ENCODE results near the gene GPR141.
A peak's percentile ranks its signal among the peaks of the same experiment; 100 is the strongest.

GPR141 gene, protein sequence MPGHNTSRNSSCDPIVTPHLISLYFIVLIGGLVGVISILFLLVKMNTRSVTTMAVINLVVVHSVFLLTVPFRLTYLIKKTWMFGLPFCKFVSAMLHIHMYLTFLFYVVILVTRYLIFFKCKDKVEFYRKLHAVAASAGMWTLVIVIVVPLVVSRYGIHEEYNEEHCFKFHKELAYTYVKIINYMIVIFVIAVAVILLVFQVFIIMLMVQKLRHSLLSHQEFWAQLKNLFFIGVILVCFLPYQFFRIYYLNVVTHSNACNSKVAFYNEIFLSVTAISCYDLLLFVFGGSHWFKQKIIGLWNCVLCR

DNA sequence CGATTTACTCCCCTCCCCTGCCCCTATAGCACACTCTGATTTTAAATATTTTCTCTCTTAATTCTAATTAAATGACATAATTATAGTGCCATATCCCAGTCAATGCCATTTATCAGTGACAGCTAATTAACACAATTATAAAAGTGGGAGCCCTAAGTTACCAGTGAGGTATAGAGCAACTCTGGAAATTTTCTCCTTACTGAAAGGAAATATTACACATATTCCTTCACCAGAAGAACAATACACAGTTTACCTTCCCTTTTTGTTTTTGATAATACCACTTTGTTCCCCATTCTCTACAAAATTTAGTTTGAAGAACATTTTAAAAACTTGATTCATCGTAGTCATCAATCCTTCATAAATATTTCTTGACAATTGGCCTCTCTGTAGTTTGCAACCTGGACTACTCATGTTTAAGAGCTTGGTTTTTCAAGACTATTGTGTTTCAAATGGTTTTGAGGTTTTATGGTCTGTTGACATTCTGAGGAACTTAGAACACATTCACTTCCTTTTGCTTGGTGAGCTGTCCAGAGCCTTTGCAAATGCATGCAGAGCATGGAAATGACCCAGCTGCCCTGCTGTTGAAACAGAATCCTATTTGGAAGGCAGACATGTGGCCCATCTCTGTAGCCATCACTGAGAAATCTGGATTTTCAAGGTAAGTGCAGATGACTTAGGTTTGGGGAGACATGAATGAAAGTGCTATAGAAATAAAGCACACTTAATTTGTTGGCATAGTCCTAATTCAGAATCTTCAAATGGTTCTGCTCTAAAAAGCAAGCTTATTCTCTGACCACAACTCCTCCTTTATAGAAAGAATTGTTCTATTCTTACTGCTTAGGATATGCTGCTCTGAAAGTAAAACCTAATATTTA lies at the start of gene GPR141:
Gene GPR141 (plus strand): TSS at position 521 of the 875 bp plus-strand sequence. CDS start 56,628 bp downstream, outside the sequence.
- no peak for DNase-seq

DNA sequence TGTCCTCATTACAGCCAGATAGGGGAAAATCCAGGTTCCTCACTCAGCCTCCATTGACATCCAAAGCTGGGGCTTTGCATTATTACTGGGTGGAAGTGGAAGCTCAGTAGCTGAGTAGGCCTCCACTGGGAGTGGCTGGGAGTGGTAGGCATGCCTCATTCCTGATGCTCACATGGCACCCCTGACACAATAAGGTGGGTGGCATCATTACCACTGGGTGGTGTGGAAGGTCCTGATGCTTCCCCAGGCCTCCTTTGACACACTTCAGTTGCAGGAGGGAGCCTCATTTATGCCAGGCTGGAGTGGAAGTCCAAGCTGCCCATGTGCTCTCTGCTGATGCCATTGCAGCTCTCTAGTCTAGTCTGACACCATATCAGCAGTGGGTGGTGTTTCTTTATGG lies 48.2 kb upstream of the GPR141 start:
- no peak for DNase-seq

DNA sequence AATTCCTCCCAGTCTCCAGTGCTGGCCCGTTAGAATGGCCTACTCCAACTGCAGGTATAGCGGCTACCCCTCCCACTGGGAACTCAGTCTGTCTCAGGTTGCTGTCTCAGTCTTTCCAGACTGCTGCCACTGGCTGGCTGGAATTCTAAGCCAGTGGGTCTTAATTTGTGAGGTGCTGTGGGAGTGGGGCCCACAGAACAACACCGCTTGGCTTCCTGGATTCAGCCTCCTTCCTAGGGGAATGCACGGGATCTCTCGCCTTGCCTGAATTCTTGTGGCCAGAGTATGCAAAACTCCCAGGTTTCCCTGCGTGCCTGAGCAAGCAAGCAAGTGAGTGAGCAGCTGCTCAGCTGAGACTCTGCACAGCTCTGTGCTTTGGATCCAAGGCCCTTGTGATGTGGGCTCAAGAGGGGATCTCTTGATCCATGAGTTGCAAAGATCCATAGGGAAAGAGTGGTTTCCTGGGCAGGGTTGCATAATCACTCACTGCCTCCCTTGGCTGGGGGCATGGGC lies 41.5 kb upstream of the GPR141 start:
- DNase-seq, result no peak

DNA sequence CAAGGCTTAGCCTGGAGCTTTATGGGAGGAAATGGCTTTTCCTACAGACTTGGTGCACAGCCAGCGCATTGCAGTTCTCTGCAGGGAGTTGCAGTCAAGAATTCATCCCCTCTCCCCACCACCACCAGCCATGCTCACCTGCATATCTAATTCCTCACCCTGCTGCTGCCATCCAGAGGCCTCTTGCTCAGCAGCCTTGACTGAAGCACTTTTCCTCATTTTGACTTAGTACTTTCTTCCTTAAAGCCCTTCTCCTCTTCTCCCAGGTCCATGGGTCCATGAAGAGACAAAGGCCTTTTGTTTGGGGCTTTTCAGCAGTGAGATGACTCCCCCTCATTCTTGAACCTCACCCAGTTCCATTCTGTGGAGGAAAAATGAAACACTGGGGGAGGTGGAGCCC lies 39.7 kb upstream of the GPR141 start:
- DNase-seq, result no peak

DNA sequence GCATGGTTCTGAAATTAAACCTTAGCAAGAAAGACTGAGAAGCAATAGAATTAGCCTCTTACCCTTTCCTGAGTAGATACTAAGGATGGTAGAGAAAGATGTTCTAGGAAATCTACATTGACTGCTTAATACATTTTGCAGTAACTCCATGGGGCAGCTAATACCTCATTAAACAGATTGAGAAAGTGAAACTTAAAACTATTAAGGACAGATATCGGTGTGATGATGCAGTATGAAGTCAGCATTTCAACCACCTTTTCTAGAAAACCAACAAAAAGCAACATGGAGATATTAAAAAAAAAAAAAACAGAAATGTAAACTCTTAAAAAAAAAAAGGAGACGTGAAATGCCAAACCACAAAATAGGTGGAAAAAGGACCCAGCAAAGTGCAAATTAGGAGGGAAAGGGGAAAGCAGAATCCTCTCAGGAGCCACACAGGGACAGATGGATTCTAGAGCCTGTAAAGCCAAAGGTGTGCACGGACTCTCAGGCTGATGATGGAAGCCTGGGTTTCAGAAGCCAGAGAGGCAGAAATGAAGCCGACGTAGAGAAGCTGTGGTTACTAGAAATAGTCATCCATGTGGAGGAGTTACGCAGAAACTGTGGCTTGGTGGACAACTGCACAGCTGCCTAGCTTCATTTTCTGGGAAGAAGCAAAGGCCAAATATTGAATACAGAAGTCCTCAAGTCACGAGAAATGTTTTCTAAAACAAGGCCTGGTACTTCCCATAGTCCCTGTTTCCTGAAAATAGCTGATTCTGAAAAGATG lies 38.1 kb upstream of the GPR141 start:
- no peak for DNase-seq

DNA sequence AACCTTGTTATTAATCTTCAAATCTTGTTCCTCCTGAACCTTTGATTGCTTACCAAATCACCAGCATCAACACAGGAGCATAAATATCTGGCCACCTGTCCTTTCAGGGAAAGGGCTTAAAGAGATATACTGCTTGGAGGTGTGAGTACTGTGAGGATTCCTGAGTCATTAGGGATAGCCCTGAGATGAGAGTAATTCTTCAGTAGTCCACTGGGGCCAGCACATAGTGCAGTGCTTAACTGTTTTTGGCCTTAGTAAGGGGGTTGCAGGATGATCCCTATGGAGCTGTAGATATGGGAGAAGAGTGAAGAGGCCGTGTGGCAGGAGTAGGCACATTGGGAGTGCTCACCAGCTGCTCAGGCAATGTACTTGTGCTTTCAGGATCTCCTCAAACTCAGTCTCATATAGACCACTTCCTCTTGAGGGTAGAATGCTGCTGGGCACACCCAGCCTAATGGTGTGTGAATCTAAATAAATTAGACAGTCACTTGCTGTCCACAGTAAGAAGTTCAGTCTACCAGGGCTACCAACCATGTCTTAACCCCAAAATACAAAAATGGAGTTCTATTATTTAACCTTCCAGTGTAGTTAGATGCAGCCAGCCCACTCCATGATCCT lies 26.5 kb upstream of the GPR141 start:
- DNase-seq, result no peak

DNA sequence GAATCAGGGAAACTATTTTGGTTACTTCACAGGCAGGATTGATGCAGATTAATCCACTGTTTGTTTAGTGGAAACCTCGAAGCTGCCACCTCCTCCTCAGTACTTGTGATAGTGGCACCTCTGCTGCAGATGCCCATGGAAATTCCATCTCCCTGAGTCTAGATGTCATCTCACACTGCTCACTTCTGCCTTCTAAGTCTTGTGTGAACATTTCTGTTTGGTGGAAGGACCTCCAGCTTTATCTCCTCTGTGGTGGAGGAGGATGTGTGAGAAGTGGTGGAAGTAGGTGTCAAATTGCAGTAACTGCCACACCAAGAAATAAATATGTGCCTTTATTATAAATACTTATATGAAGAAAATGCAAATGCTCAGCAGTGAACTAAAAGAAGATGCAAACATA lies 25.8 kb upstream of the GPR141 start:
- DNase-seq, result no peak

DNA sequence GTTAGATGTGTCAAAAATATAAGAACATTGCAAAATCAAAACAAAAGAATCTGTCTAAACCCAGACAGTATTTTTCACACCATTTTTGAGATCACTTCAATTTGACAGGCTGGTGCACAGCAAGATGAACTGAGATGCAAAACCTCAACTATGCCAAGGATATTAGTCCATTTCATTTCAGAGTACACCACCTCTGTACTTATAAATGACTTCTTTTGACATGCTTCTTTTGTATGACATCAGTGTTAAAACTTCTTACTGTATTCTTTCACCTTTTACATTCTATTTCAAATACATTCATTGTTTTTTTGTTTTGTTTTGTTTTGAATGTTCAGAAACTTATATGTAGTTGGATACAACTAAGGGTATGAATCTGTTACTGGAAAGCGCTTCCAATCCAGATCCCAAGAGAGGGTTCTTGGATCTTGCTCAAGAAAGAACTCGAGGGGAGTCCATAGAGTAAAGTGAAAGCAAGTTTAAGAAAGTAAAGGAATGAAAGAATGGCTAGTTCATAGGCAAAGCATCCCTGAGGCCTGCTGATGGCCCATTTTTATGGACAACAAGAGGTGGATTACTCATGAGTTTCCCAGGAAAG lies 23.5 kb upstream of the GPR141 start:
- no peak for DNase-seq

DNA sequence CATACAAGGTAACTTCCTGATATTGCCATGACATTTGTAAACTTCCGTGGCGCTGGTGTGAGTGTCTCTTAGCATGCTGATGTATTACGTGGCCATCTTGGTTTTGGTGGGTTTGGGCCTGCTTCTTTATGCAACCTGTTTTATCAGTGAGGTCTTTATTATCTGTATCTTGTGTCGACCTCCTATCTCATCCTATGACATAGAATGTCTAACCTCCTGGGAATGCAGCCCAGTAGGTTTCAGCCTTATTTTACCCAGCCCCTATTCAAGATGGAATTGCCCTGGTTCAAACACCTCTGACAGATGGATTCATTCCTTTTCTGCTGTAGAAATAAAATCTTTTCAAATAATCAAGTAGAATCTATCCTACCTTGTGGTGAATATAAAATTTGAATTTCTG lies 23.0 kb upstream of the GPR141 start:
- DNase-seq, result no peak

DNA sequence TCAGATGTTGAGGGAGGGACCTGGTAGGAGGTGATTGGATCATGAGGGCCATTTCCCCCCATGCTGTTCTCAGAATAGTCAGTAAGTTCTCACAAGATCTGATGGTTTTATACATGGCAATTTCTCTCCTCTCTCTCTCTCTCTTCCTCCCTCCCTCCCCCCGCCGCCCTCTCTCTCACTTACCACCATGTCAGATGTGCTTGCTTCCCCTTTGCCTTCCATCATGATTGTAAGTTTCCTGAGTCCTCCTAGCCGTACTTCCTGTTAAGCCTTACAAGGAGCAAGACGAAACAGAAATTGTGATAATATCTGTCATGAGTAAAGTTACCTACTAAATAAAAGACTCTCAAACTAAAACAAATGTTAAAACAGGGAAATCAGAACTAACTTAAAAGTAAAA lies 19.9 kb upstream of the GPR141 start:
- DNase-seq, result no peak

DNA sequence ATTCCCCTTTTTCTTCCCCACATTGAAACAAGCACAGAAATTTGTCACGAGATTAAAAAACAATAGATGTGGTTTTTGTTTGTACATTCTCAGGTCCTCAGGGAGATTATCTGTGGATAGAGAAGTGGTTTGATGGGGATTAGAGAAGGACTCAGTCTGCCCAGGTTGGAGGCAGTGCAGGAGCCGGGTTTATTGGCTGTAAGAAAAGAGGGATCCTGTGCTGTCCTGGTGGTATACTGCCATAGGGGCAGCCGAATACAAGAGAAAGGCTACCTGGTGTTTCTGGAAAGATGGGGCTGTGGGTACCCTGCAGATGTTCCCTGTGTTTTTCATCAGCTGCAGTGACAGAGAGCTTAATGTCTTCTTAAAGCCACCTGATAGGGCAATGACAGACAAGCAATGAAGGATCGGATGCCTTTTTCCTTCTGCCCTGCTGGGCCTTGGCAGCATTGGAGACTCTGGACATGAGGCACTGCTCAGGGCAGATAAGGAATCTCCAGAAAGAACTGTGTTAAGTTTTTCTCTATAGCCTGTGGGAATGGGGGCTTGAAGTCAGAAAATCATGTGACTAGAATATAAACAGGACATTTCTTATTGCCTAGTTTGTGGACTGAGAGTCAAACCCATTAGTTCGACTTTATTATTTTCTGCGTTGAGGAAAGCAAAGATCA lies 18.1 kb upstream of the GPR141 start:
- DNase-seq, result peak; percentile 5

DNA sequence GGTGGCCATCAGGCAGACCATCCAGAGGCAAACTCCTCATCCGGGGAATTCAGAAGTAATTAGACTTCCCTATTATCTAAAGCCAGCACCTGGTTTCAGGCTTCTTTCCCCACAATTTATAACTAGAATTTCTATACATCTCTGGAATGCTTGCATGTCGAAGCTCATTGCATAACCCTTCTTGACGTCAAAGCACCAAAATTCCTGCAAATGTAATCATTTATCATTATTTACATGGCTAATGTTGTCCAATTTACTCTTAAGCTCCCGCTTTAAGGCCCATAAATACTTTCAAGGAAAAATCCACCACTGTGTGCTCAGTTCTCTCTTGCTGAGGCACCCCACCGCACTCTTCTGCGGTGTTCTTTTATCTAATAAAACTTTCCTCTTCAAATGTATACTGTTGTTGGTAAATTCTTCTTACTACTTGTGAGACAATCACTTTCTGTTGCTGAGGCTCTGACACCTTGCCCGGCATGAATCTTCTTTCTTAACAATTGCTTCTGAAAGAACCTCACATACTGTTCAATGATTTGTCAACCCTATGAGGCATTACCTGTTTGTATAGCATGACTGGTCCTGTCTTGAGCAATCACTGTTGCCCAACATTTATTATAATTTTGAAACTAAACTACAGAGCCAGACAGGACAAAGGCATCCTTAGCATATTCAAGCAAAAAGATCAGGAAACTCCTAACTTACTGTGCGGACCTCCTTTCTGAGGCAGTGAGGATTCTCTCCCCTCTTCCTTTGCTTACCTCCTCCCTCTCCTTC lies 17.4 kb upstream of the GPR141 start:
- no peak for DNase-seq

DNA sequence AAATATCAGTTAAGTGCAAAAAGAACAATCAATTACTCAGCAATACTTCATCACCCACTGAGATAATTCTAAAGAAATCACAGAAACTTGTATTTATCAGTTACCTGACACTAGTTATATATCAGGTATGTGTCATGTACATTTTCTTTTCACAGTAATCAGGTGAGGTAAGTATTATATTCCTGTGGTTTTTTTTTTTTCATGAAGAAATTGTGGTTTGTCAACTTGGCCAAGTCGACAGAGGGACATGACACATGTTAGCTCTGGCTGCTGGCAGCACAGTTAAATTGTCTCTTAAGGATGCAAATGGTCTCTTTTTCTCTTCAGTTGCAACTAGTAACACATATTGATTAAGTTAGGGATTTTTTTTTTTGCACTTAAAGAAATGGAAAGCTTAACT lies 13.7 kb upstream of the GPR141 start:
- no peak for DNase-seq

DNA sequence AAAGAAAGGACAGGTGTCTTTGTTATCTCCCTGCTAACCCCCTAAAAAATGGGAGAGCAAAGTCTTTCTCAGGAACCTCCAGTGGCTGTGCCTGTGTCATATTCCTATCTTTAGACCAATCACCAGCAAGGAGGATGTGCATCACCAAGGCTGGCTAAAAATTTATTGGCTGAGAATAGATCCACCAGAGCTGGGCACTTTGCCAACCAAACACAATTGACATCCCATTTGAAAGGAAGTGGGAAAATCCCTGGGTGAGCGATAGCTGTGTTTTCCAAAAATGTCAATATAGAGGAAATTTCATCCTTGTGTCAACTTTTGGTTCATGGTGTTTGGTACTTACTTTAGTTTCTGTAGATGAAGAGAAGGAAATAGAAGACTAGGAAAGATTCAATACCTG lies 13.1 kb upstream of the GPR141 start:
- no peak for DNase-seq

DNA sequence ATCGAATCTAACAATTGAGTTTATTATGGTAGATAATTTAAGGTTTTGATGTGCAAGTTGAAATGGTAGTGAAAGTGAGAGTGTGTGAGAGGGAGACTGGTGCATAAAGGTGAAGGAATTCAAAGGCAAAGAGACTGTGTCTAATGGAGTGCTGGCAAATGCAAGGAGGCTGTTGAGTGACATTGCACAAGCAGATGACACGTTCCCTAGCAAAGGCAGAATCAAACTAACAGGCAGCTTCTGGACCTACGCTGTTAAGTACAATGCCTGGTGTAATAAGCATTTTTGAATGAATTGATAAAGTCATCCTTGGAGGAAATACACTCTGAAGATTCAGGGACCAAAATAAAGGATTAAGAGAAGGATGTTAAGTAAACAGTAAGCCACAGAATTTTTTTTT lies 11.7 kb upstream of the GPR141 start:
- no peak for DNase-seq

DNA sequence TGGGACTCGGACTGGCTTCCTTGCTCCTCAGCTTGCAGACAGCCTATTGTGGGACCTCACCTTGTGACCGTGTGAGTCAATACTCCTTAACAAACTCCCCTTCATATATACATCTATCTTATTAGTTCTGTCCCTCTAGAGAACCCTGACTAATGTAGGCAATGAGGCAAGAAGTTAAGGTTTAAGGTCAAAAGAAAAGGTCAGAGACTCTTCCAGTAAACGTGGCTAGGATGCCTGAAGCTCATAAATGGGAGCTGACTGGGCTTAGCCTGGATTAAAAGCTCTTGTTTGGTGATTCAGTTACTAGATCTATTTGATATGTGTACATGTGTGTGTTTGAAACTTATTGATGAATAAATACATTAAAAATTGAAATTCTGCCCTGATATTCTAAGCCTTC lies 10.6 kb upstream of the GPR141 start:
- no peak for DNase-seq

DNA sequence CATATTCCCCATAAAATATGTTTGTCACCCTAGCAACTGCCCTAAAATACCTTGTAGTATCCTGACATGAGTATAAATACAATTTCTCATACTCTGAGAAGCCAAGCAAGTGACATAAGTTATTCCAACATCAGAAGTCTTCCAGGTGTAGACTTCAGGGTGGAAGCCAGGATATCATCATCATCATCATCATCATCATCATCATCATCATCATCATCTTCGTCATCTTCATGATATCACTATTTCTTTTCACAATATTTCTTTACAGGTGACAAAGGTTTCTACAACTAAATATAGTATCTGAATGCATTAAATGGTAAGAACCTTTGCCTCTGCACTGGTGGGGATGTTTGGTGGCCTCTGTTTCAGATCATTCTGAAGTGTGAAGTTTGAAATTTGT lies 10.0 kb upstream of the GPR141 start:
- DNase-seq, result no peak

DNA sequence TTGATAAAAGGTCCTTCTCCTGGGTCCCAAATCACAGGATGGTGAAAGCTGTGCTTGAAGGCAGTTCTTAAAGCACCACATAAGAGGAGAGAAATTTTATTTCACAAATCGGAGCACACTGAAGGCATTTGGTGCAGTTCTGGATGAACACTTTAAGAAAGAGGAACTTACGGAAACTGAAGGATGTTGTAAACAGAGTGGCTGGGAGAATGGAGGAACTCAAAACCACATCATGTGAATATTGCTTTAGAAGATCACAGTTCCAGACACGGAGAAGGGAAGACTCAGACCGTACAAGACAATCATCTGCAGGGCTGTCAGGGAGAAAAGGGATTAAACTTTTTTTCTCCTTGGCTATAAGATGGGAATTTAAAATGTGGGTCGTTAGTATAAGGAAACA lies 9.0 kb upstream of the GPR141 start:
- DNase-seq, result no peak

DNA sequence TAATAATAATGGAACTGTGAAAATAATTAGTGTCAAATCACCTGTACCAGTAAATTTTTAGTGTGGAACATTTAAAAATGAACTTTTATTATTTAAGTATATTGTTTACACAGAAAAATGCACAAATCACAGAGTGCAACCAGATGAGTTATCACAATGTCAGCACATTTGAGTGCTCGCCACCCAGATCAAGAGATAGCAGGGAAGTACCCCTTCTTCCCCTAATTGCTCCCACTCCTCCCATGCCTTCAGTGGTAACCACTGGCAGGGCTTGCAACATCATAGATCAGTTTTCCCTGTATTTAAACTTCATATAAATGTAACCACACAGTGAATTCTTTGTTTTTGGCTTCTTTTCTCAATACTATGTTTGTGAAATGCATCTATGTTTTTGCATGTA lies 7.8 kb upstream of the GPR141 start:
- DNase-seq, result no peak

DNA sequence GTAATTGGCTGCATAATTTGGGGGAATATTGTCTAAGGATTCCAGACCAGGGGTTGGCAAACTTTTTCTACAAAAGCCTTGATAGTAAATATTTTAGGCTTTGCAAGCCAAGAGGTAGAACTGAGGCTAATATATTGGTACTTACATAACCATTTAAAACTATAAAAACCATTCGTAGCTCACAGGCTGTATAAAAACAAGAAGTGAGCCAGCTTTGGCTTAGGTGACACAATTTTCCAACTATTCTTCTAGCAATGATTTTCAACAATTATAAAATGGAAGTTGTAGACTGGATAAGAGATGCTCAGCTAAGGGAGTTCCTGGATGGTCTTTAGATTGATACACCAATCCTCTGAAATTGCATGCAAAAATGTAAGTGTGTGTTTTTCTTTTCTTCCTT lies 1.4 kb downstream of the GPR141 start:
- DNase-seq, result no peak

Data from NCI-H524 treated with DMSO at 0.1 percent for 48 hours (cell line).